GM23338 (cell line): ENCODE data around the gene FIGNL1. TPM values are rescaled to one million over a fixed set of nuclear protein-coding genes. Genes with fewer than 3 reads are reported as not detected.

Experiments
- ATAC-seq: fragments of 200-7000 bp; cut with Tn5 transposase; 3 replicates; pipeline ENCODE4 v1.9.1; 2020
- DNase-seq: peaks from one replicate; pipeline ENCODE4 v3.0.0-alpha.2; 2015; ENCODE audit warnings: low spot score
- H2AFZ ChIP-seq: fragments of 200-600 bp; sonication (generic); 2 replicates; pipeline ENCODE4 v1.8.0; 2016; ENCODE audit warnings: antibody characterized with exemption, mild to moderate bottlenecking, moderate library complexity
- H3F3A ChIP-seq: fragments of 200-600 bp; sonication (generic); replicated peaks from 2 replicates; pipeline ENCODE4 v1.8.0; 2017; ENCODE audit warnings: antibody characterized with exemption, mixed run types, low read depth
- H3K27ac ChIP-seq: fragments of 200-600 bp; sonication (generic); 2 replicates; pipeline ENCODE4 v1.6.1; 2016; ENCODE audit warnings: low read depth
- H3K27me3 ChIP-seq: fragments of 200-600 bp; sonication (generic); 2 replicates; pipeline ENCODE4 v1.8.0; 2016; ENCODE audit warnings: mild to moderate bottlenecking, mixed run types, moderate library complexity; ENCODE audit not compliant: insufficient read depth
- H3K36me3 ChIP-seq: fragments of 200-600 bp; sonication (generic); 2 replicates; pipeline ENCODE4 v1.8.0; 2016; ENCODE audit warnings: mild to moderate bottlenecking; ENCODE audit not compliant: insufficient read depth
- H3K4me1 ChIP-seq: fragments of 200-600 bp; sonication (generic); 2 replicates; pipeline ENCODE4 v1.8.0; 2016; ENCODE audit warnings: mild to moderate bottlenecking, moderate library complexity; ENCODE audit not compliant: insufficient read depth
- H3K4me2 ChIP-seq: fragments of 200-600 bp; sonication (generic); 2 replicates; pipeline ENCODE4 v1.7.1; 2017; ENCODE audit warnings: mixed run types
- H3K4me3 ChIP-seq: fragments of 200-600 bp; sonication (generic); 2 replicates; pipeline ENCODE4 v1.6.1; 2016; ENCODE audit warnings: mixed run types
- H3K79me2 ChIP-seq: fragments of 200-600 bp; sonication (generic); replicated peaks from 2 replicates; pipeline ENCODE4 v1.8.0; 2017; ENCODE audit warnings: mild to moderate bottlenecking; ENCODE audit not compliant: insufficient read depth
- H3K9me2 ChIP-seq: fragments of 200-600 bp; sonication (generic); 2 replicates; pipeline ENCODE4 v1.8.0; 2017; ENCODE audit not compliant: insufficient read depth
- H4K20me1 ChIP-seq: fragments of 200-600 bp; sonication (generic); replicated peaks from 2 replicates; pipeline ENCODE4 v1.8.0; 2017; ENCODE audit warnings: mild to moderate bottlenecking; ENCODE audit not compliant: insufficient read depth
- H3K27ac Mint-ChIP-seq: 2 replicates; pipeline ENCODE4 v1.8.0; 2020; ENCODE audit warnings: inconsistent platforms, mild to moderate bottlenecking, moderate library complexity, mixed read lengths
- H3K27me3 Mint-ChIP-seq: 3 replicates; pipeline ENCODE4 v1.8.0; 2022; ENCODE audit warnings: low read depth, mild to moderate bottlenecking, moderate library complexity, mixed read lengths, inconsistent platforms; ENCODE audit not compliant: insufficient read depth, poor library complexity
- H3K36me3 Mint-ChIP-seq: 3 replicates; pipeline ENCODE4 v1.8.0; 2021; ENCODE audit warnings: low read depth, mild to moderate bottlenecking, inconsistent platforms, moderate library complexity, mixed read lengths
- H3K4me1 Mint-ChIP-seq: 3 replicates; pipeline ENCODE4 v1.8.0; 2020; ENCODE audit warnings: mild to moderate bottlenecking, inconsistent platforms, mixed read lengths
- H3K4me3 Mint-ChIP-seq: 3 replicates; pipeline ENCODE4 v1.8.0; 2021; ENCODE audit warnings: moderate library complexity, mild to moderate bottlenecking, inconsistent platforms, mixed read lengths
- H3K9me3 Mint-ChIP-seq: 3 replicates; pipeline ENCODE4 v1.8.0; 2020; ENCODE audit warnings: moderate library complexity, mild to moderate bottlenecking, inconsistent platforms, mixed read lengths
- CREB1 ChIP-seq: fragments of 250-450 bp; sonication (Bioruptor Pico); IDR thresholded peaks from 2 replicates; pipeline ENCODE4 v1.5.0; 2020; ENCODE audit warnings: low read depth, mild to moderate bottlenecking, moderate library complexity
- EZH2 ChIP-seq: fragments of 200-600 bp; sonication (generic); IDR thresholded peaks from one replicate; pipeline ENCODE4 v1.8.0; 2017; ENCODE audit warnings: antibody characterized with exemption, mild to moderate bottlenecking, low read depth; ENCODE audit not compliant: unreplicated experiment
- EZH2phosphoT487 ChIP-seq: fragments of 200-600 bp; sonication (generic); IDR thresholded peaks from one replicate; pipeline ENCODE4 v1.8.1; 2018; ENCODE audit warnings: antibody characterized with exemption; ENCODE audit not compliant: unreplicated experiment
- JUNB ChIP-seq: IDR thresholded peaks from one replicate; pipeline ENCODE4 v1.6.1; 2016; ENCODE audit warnings: antibody characterized with exemption; ENCODE audit not compliant: unreplicated experiment
- NANOG ChIP-seq: IDR thresholded peaks from 2 replicates; pipeline ENCODE4 v1.6.1; 2016; ENCODE audit warnings: antibody characterized with exemption, borderline replicate concordance
- POLR2AphosphoS5 ChIP-seq: IDR thresholded peaks from 2 replicates; pipeline ENCODE4 v1.6.1; 2016; ENCODE audit warnings: antibody characterized with exemption, low read depth
- STAT1 ChIP-seq: IDR thresholded peaks from one replicate; pipeline ENCODE4 v1.6.1; 2016; ENCODE audit warnings: antibody characterized with exemption; ENCODE audit not compliant: unreplicated experiment
- ZNF114 ChIP-seq: fragments of 250-450 bp; sonication (Bioruptor Pico); IDR thresholded peaks from 2 replicates; pipeline ENCODE4 v1.5.0; 2020; ENCODE audit warnings: mild to moderate bottlenecking, moderate library complexity
- ZNF331 ChIP-seq: fragments of 250-450 bp; sonication (Bioruptor Pico); IDR thresholded peaks from 2 replicates; pipeline ENCODE4 v1.5.0; 2020; ENCODE audit warnings: low read depth, mild to moderate bottlenecking, moderate library complexity
- polyA plus RNA-seq: library from polyadenylated mRNA; unstranded; fragments of >200 nt; fragmentation: Nextera tagmentation; extraction: Ambion mirVana; gene quantifications from 2 replicates; pipeline ENCODE4 v1.2.1, GENCODE V29; 2016
- total RNA-seq: library from RNA; depleted of rRNA; stranded (reverse); fragments of >200 nt; shearing (Covaris generic); gene quantifications from 2 replicates; pipeline ENCODE4 v1.2.3, GENCODE V29; 2014
- TF ChIP-seq, protein P1 (sequence below): IDR thresholded peaks from 2 replicates; pipeline ENCODE4 v1.6.1; 2016; ENCODE audit warnings: antibody characterized with exemption
- TF ChIP-seq, protein P2 (sequence below), 2 experiments: fragments of 200-600 bp in 1 of 2; sonication (generic) in 1 of 2; conservative IDR thresholded peaks; 2 replicates each; pipeline versions ENCODE4 v1.5.1 to v1.6.1; 2016 to 2017; ENCODE audit warnings: antibody characterized with exemption in 2 of 2, low read depth in 2 of 2, mild to moderate bottlenecking in 2 of 2, moderate library complexity in 1 of 2
- TF ChIP-seq, protein P3 (sequence below): fragments of 250-450 bp; sonication (Bioruptor Pico); IDR thresholded peaks from 2 replicates; pipeline ENCODE4 v1.5.0; 2020; ENCODE audit warnings: mild to moderate bottlenecking, moderate library complexity
- TF ChIP-seq, protein P4 (sequence below): IDR thresholded peaks from one replicate; pipeline ENCODE4 v1.6.1; 2018; ENCODE audit warnings: antibody characterized with exemption; ENCODE audit not compliant: unreplicated experiment

The FIGNL1 gene
- total and polyA plus RNA-seq, 2 experiments from 2014 or later = 6.6 to 24.9 TPM

DNA sequence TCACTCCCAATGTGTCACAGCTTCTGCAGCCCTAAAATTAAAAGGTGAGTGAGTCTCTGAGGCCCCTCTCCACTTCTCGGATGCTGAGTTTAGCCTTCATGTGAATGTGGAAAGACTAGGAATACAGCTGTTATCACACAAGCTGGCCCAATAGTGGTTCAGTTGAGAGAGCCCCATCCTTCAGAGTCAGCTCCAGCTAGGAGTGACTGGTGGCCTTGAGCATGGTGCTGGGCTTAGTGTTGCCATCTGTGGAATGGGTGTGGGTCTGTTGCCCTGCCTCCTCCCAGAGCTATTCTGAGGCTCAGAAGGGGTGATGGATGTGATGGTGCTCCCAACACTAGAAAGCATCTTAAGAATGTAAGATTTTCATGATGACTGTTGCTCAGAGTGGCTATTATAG, 55.8 kb downstream of the FIGNL1 start:
- TF ChIP-seq, protein P1, sequence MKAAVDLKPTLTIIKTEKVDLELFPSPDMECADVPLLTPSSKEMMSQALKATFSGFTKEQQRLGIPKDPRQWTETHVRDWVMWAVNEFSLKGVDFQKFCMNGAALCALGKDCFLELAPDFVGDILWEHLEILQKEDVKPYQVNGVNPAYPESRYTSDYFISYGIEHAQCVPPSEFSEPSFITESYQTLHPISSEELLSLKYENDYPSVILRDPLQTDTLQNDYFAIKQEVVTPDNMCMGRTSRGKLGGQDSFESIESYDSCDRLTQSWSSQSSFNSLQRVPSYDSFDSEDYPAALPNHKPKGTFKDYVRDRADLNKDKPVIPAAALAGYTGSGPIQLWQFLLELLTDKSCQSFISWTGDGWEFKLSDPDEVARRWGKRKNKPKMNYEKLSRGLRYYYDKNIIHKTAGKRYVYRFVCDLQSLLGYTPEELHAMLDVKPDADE = no peak
- TF ChIP-seq ZNF331 (CRISPR knock-in tag) = no peak
- TF ChIP-seq STAT1 = no peak
- TF ChIP-seq, protein P2, sequence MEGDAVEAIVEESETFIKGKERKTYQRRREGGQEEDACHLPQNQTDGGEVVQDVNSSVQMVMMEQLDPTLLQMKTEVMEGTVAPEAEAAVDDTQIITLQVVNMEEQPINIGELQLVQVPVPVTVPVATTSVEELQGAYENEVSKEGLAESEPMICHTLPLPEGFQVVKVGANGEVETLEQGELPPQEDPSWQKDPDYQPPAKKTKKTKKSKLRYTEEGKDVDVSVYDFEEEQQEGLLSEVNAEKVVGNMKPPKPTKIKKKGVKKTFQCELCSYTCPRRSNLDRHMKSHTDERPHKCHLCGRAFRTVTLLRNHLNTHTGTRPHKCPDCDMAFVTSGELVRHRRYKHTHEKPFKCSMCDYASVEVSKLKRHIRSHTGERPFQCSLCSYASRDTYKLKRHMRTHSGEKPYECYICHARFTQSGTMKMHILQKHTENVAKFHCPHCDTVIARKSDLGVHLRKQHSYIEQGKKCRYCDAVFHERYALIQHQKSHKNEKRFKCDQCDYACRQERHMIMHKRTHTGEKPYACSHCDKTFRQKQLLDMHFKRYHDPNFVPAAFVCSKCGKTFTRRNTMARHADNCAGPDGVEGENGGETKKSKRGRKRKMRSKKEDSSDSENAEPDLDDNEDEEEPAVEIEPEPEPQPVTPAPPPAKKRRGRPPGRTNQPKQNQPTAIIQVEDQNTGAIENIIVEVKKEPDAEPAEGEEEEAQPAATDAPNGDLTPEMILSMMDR (conservative IDR thresholded peaks at IDR 0.05; ENCODE audit: low read depth in 2 of 2) = no peak
- no peak for TF ChIP-seq CREB1 (CRISPR knock-in tag)
- no peak for TF ChIP-seq POLR2AphosphoS5
- no peak for TF ChIP-seq EZH2
- no peak for TF ChIP-seq ZNF114 (CRISPR knock-in tag)
- TF ChIP-seq, protein P3, sequence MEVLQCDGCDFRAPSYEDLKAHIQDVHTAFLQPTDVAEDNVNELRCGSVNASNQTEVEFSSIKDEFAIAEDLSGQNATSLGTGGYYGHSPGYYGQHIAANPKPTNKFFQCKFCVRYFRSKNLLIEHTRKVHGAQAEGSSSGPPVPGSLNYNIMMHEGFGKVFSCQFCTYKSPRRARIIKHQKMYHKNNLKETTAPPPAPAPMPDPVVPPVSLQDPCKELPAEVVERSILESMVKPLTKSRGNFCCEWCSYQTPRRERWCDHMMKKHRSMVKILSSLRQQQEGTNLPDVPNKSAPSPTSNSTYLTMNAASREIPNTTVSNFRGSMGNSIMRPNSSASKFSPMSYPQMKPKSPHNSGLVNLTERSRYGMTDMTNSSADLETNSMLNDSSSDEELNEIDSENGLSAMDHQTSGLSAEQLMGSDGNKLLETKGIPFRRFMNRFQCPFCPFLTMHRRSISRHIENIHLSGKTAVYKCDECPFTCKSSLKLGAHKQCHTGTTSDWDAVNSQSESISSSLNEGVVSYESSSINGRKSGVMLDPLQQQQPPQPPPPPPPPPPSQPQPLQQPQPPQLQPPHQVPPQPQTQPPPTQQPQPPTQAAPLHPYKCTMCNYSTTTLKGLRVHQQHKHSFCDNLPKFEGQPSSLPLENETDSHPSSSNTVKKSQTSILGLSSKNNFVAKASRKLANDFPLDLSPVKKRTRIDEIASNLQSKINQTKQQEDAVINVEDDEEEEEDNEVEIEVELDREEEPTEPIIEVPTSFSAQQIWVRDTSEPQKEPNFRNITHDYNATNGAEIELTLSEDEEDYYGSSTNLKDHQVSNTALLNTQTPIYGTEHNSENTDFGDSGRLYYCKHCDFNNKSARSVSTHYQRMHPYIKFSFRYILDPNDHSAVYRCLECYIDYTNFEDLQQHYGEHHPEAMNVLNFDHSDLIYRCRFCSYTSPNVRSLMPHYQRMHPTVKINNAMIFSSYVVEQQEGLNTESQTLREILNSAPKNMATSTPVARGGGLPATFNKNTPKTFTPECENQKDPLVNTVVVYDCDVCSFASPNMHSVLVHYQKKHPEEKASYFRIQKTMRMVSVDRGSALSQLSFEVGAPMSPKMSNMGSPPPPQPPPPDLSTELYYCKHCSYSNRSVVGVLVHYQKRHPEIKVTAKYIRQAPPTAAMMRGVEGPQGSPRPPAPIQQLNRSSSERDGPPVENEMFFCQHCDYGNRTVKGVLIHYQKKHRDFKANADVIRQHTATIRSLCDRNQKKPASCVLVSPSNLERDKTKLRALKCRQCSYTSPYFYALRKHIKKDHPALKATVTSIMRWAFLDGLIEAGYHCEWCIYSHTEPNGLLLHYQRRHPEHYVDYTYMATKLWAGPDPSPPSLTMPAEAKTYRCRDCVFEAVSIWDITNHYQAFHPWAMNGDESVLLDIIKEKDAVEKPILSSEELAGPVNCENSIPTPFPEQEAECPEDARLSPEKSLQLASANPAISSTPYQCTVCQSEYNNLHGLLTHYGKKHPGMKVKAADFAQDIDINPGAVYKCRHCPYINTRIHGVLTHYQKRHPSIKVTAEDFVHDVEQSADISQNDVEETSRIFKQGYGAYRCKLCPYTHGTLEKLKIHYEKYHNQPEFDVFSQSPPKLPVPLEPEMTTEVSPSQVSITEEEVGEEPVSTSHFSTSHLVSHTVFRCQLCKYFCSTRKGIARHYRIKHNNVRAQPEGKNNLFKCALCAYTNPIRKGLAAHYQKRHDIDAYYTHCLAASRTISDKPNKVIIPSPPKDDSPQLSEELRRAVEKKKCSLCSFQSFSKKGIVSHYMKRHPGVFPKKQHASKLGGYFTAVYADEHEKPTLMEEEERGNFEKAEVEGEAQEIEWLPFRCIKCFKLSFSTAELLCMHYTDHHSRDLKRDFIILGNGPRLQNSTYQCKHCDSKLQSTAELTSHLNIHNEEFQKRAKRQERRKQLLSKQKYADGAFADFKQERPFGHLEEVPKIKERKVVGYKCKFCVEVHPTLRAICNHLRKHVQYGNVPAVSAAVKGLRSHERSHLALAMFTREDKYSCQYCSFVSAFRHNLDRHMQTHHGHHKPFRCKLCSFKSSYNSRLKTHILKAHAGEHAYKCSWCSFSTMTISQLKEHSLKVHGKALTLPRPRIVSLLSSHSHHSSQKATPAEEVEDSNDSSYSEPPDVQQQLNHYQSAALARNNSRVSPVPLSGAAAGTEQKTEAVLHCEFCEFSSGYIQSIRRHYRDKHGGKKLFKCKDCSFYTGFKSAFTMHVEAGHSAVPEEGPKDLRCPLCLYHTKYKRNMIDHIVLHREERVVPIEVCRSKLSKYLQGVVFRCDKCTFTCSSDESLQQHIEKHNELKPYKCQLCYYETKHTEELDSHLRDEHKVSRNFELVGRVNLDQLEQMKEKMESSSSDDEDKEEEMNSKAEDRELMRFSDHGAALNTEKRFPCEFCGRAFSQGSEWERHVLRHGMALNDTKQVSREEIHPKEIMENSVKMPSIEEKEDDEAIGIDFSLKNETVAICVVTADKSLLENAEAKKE (CRISPR knock-in tag) = no peak
- TF ChIP-seq, protein P4, sequence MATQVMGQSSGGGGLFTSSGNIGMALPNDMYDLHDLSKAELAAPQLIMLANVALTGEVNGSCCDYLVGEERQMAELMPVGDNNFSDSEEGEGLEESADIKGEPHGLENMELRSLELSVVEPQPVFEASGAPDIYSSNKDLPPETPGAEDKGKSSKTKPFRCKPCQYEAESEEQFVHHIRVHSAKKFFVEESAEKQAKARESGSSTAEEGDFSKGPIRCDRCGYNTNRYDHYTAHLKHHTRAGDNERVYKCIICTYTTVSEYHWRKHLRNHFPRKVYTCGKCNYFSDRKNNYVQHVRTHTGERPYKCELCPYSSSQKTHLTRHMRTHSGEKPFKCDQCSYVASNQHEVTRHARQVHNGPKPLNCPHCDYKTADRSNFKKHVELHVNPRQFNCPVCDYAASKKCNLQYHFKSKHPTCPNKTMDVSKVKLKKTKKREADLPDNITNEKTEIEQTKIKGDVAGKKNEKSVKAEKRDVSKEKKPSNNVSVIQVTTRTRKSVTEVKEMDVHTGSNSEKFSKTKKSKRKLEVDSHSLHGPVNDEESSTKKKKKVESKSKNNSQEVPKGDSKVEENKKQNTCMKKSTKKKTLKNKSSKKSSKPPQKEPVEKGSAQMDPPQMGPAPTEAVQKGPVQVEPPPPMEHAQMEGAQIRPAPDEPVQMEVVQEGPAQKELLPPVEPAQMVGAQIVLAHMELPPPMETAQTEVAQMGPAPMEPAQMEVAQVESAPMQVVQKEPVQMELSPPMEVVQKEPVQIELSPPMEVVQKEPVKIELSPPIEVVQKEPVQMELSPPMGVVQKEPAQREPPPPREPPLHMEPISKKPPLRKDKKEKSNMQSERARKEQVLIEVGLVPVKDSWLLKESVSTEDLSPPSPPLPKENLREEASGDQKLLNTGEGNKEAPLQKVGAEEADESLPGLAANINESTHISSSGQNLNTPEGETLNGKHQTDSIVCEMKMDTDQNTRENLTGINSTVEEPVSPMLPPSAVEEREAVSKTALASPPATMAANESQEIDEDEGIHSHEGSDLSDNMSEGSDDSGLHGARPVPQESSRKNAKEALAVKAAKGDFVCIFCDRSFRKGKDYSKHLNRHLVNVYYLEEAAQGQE = no peak
- no peak for TF ChIP-seq EZH2phosphoT487
- no peak for TF ChIP-seq JUNB
- no peak for TF ChIP-seq NANOG
- H3K36me3 ChIP-seq = no peaks in the 10 kb centered on the region
- Mint-ChIP-seq H3K4me3 (no peak overlapping the region), H3K27me3 (no peaks in the 10 kb centered on the region), H3K27ac (no peak overlapping the region), H3K36me3 (no peaks in the 10 kb centered on the region), H3K9me3 (no peaks in the 10 kb centered on the region), H3K4me1 (no peaks in the 10 kb centered on the region)
- H2AFZ ChIP-seq = no peak overlapping the region
- H3K79me2 ChIP-seq = no peaks in the 10 kb centered on the region
- no peaks in the 10 kb centered on the region for H4K20me1 ChIP-seq
- no peak for ATAC-seq
- no peaks in the 10 kb centered on the region for H3K27me3 ChIP-seq
- no peaks in the 10 kb centered on the region for H3K9me2 ChIP-seq
- H3K4me1 ChIP-seq = no peaks in the 10 kb centered on the region
- DNase-seq = no peak
- no peak overlapping the region for H3K27ac ChIP-seq
- H3K4me3 ChIP-seq = no peak overlapping the region
- no peaks in the 10 kb centered on the region for H3F3A ChIP-seq
- H3K4me2 ChIP-seq = no peak overlapping the region
